VCaP (cell line): Measurements from ENCODE around the gene RAB6B.
A peak's percentile ranks its signal among the peaks of the same experiment; 100 is the strongest.

ENCODE experiments used
- H3K27ac ChIP-seq: fragments of 450-650 bp; 2 replicates; pipeline ENCODE4 v1.5.1; 2017
- TF ChIP-seq, protein P1 (sequence below): fragments of 450-650 bp; conservative IDR thresholded peaks from 2 replicates; pipeline ENCODE4 v1.5.1; 2017; ENCODE audit warnings: mild to moderate bottlenecking, moderate library complexity

The RAB6B gene

GRCh38 chr3:133934073-133934970 lies 38.6 kb upstream of the RAB6B start:
- TF ChIP-seq, protein P1, sequence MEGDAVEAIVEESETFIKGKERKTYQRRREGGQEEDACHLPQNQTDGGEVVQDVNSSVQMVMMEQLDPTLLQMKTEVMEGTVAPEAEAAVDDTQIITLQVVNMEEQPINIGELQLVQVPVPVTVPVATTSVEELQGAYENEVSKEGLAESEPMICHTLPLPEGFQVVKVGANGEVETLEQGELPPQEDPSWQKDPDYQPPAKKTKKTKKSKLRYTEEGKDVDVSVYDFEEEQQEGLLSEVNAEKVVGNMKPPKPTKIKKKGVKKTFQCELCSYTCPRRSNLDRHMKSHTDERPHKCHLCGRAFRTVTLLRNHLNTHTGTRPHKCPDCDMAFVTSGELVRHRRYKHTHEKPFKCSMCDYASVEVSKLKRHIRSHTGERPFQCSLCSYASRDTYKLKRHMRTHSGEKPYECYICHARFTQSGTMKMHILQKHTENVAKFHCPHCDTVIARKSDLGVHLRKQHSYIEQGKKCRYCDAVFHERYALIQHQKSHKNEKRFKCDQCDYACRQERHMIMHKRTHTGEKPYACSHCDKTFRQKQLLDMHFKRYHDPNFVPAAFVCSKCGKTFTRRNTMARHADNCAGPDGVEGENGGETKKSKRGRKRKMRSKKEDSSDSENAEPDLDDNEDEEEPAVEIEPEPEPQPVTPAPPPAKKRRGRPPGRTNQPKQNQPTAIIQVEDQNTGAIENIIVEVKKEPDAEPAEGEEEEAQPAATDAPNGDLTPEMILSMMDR, result no peak
- H3K27ac ChIP-seq, result no peak overlapping the region

GRCh38 chr3:133933097-133934024 lies 37.7 kb upstream of the RAB6B start:
- no peak overlapping the region for H3K27ac ChIP-seq
- TF ChIP-seq, protein P1, result no peak

GRCh38 chr3:133932009-133932408 lies 36.3 kb upstream of the RAB6B start:
- TF ChIP-seq, protein P1, result no peak
- H3K27ac ChIP-seq, result no peak overlapping the region

- TF ChIP-seq, protein P1, result no peak
- H3K27ac ChIP-seq, result no peak overlapping the region
Measured at GRCh38 chr3:133931084-133931483, 35.4 kb upstream of the RAB6B start.

GRCh38 chr3:133930341-133930933 lies 34.8 kb upstream of the RAB6B start:
- H3K27ac ChIP-seq, result no peak overlapping the region
- TF ChIP-seq, protein P1, result peak; percentile 85

DNA sequence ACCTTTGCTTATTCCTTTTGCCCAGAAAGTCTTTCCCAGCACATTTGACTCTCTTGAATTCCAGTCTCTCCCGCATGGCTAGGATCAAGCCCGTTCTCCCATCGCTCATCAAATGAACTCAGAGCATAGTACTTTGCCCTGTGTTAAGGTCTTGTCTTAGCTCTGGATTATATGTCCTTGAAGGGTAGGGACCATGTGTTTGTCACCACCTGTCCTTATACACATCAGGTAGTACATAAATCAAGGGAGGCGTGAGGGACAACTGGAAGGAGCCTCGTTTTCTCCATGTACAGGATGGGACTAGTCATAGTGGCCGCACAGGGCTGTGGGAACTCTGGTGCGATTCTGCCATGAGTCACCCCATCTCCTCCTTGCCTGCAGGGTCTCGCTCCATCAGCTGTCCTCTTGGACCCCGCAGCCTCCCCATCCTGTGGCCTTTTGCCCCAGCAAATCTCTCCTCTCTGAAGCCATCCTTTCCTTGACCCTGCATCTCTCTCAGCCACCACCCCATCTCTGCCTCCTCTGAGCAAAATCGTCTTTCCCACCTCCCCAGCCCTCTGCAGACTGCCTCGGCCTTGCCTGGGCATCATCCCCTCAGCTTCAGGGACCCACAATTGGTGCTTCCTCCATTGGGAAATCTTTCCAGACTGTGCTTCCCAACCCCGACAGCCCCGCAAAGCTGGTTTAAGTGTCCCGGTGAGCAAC lies 33.4 kb upstream of the RAB6B start:
- TF ChIP-seq, protein P1, result no peak
- no peak overlapping the region for H3K27ac ChIP-seq
